ENCODE results near the gene BTN3A1. TPM values are rescaled to one million over a fixed set of nuclear protein-coding genes. Genes with fewer than 3 reads are reported as not detected.

BTN3A1 gene
- total RNA-seq, 1 experiment from 2014 or later, result 5.4 TPM

- no peak overlapping the region for H3K27ac ChIP-seq (ENCODE audit: low read length)
- H2AFZ ChIP-seq (ENCODE audit: low read length), result no peak overlapping the region
- no peak for DNase-seq
Observed at GRCh38 chr6:26358511-26358981, 43.5 kb upstream of the BTN3A1 start.

GRCh38 chr6:26359765-26360164 lies 42.3 kb upstream of the BTN3A1 start:
- H3K4me2 ChIP-seq (ENCODE audit: low read length), result no peak overlapping the region
- no peak for TF ChIP-seq CTCF (conservative IDR thresholded peaks at IDR 0.05; ENCODE audit: low read depth, low read length)
- no peak for TF ChIP-seq EZH2 (IDR thresholded peaks at IDR 0.05; ENCODE audit: low read length, unreplicated experiment)
- no peak for TF ChIP-seq EZH2phosphoT487 (IDR thresholded peaks at IDR 0.05; ENCODE audit: borderline replicate concordance, low read length)
- H3F3A ChIP-seq (ENCODE audit: low read length, unreplicated experiment), result no peaks in the 10 kb centered on the region
- peaks cover 11% of the 10 kb centered on the region for H3K4me1 ChIP-seq (ENCODE audit: insufficient read depth, low read length)
- POLR2A ChIA-PET (ENCODE audit: unreplicated experiment), result no interaction called here
- H3K4me3 ChIP-seq (ENCODE audit: low read length), result no peak overlapping the region
- no peaks in the 10 kb centered on the region for H3K9me2 ChIP-seq (replicated peaks; ENCODE audit: low read length)
- H2AFZ ChIP-seq (ENCODE audit: low read length), result no peak overlapping the region
- no peak overlapping the region for H3K27ac ChIP-seq (ENCODE audit: low read length)
- no peaks in the 10 kb centered on the region for H3K9me3 ChIP-seq (ENCODE audit: low read length)
- BruUV-seq (replicated peaks), result no TSS peak
- no peaks in the 10 kb centered on the region for H3K27me3 ChIP-seq (ENCODE audit: low read length)
- no peak overlapping the region for H3K9ac ChIP-seq (ENCODE audit: low read length)
- no peaks in the 10 kb centered on the region for H3K36me3 ChIP-seq (ENCODE audit: low read depth, low read length)
- CTCF ChIA-PET, result no interaction called here
- ATAC-seq (no peak), DNase-seq (no peak)
- H4K20me1 ChIP-seq (ENCODE audit: low read length), result no peaks in the 10 kb centered on the region
- no peaks in the 10 kb centered on the region for H3K79me2 ChIP-seq (ENCODE audit: low read length)
- intact Hi-C loops (cut with micrococcal nuclease), result no loop called here

More at GRCh38 chr6:26358511-26358981, 43.5 kb upstream of the BTN3A1 start:
- Histone ChIP-seq H3K4me2 (ENCODE audit: low read length) (no peak overlapping the region), H3K9ac (ENCODE audit: low read length) (no peak overlapping the region), H3K36me3 (ENCODE audit: low read depth, low read length) (no peaks in the 10 kb centered on the region), H3F3A (ENCODE audit: low read length, unreplicated experiment) (no peaks in the 10 kb centered on the region), H3K9me3 (ENCODE audit: low read length) (no peaks in the 10 kb centered on the region), H3K4me1 (ENCODE audit: insufficient read depth, low read length) (peaks cover 17% of the 10 kb centered on the region), H3K27me3 (ENCODE audit: low read length) (no peaks in the 10 kb centered on the region), H3K79me2 (ENCODE audit: low read length) (no peaks in the 10 kb centered on the region), H3K9me2 (replicated peaks; ENCODE audit: low read length) (no peaks in the 10 kb centered on the region), H4K20me1 (ENCODE audit: low read length) (no peaks in the 10 kb centered on the region), H3K4me3 (ENCODE audit: low read length) (no peak overlapping the region)
- POLR2A ChIA-PET (ENCODE audit: unreplicated experiment), result interaction anchor here (0.6 kb wide), 1 partner anchor 1618 kb away, joined by 3 read pairs; no protein-coding TSS in a partner anchor
- no peak for TF ChIP-seq CTCF (conservative IDR thresholded peaks at IDR 0.05; ENCODE audit: low read depth, low read length)
- no peak for TF ChIP-seq EZH2phosphoT487 (IDR thresholded peaks at IDR 0.05; ENCODE audit: borderline replicate concordance, low read length)
- no peak for TF ChIP-seq EZH2 (IDR thresholded peaks at IDR 0.05; ENCODE audit: low read length, unreplicated experiment)
- no TSS peak for BruUV-seq (replicated peaks)
- CTCF ChIA-PET, result no interaction called here
- intact Hi-C loops (cut with micrococcal nuclease), result no loop called here
- no peak for ATAC-seq

GRCh38 chr6:26360451-26361416 lies 41.3 kb upstream of the BTN3A1 start:
- Histone ChIP-seq H4K20me1 (ENCODE audit: low read length) (no peaks in the 10 kb centered on the region), H3F3A (ENCODE audit: low read length, unreplicated experiment) (no peaks in the 10 kb centered on the region), H3K9me3 (ENCODE audit: low read length) (no peaks in the 10 kb centered on the region), H3K9me2 (replicated peaks; ENCODE audit: low read length) (no peaks in the 10 kb centered on the region), H3K4me2 (ENCODE audit: low read length) (no peak overlapping the region), H3K27me3 (ENCODE audit: low read length) (no peaks in the 10 kb centered on the region), H3K36me3 (ENCODE audit: low read depth, low read length) (no peaks in the 10 kb centered on the region), H3K4me1 (ENCODE audit: insufficient read depth, low read length) (peaks cover 9% of the 10 kb centered on the region), H3K9ac (ENCODE audit: low read length) (no peak overlapping the region), H3K4me3 (ENCODE audit: low read length) (no peak overlapping the region), H2AFZ (ENCODE audit: low read length) (no peak overlapping the region), H3K79me2 (ENCODE audit: low read length) (no peaks in the 10 kb centered on the region), H3K27ac (ENCODE audit: low read length) (no peak overlapping the region)
- BruUV-seq (replicated peaks), result no TSS peak
- POLR2A ChIA-PET (ENCODE audit: unreplicated experiment), result no interaction called here
- TF ChIP-seq EZH2 (IDR thresholded peaks at IDR 0.05; ENCODE audit: low read length, unreplicated experiment) (no peak), EZH2phosphoT487 (IDR thresholded peaks at IDR 0.05; ENCODE audit: borderline replicate concordance, low read length) (no peak), CTCF (conservative IDR thresholded peaks at IDR 0.05; ENCODE audit: low read depth, low read length) (no peak)
- no peak for ATAC-seq
- intact Hi-C loops (cut with micrococcal nuclease), result no loop called here
- DNase-seq, result no peak
- CTCF ChIA-PET, result no interaction called here
